ENCODE measurements around the gene DOCK11. TPM values are rescaled to one million over a fixed set of nuclear protein-coding genes. Genes with fewer than 3 reads are reported as not detected.

Gene DOCK11
- total RNA-seq, 1 experiment from 2014 or later = 13.1 TPM

- ChIA-PET CTCF (no interaction called here), POLR2A (no interaction called here)
- Mint-ChIP-seq H3K27me3 (ENCODE audit: low read depth) (no peaks in the 10 kb centered on the region), H3K4me1 (peaks cover 26% of the 10 kb centered on the region), H3K4me3 (no peak overlapping the region), H3K9me3 (peaks cover 4% of the 10 kb centered on the region; the same call in 1 of the 2 replicates), H3K36me3 (no peaks in the 10 kb centered on the region), H3K27ac (no peak overlapping the region)
- ATAC-seq (no peak), DNase-seq (ENCODE audit: low spot score) (no peak)
- TF ChIP-seq FOXJ3 (CRISPR knock-in tag; IDR thresholded peaks at IDR 0.05; ENCODE audit: borderline replicate concordance) (no peak), NFATC4 (CRISPR knock-in tag; IDR thresholded peaks at IDR 0.05) (no peak)
Measured at GRCh38 chrX:118525174-118525730, 29.6 kb downstream of the DOCK11 start.

GRCh38 chrX:118526149-118526548 lies 30.5 kb downstream of the DOCK11 start:
- TF ChIP-seq MXD4 (CRISPR knock-in tag; IDR thresholded peaks at IDR 0.05; ENCODE audit: borderline replicate concordance) (no peak), USF1 (CRISPR knock-in tag; IDR thresholded peaks at IDR 0.05) (no peak), FOXP1 (CRISPR knock-in tag; IDR thresholded peaks at IDR 0.05; ENCODE audit: borderline replicate concordance) (no peak), ZNF416 (CRISPR knock-in tag; IDR thresholded peaks at IDR 0.05) (no peak), ESRRA (CRISPR knock-in tag; IDR thresholded peaks at IDR 0.05; ENCODE audit: borderline replicate concordance) (no peak), NR1H2 (CRISPR knock-in tag; IDR thresholded peaks at IDR 0.05) (no peak), NFE2L1 (CRISPR knock-in tag; IDR thresholded peaks at IDR 0.05) (no peak), ZNF219 (CRISPR knock-in tag; IDR thresholded peaks at IDR 0.05; ENCODE audit: borderline replicate concordance) (no peak), KAT7 (CRISPR knock-in tag; IDR thresholded peaks at IDR 0.05; ENCODE audit: borderline replicate concordance) (no peak), FOXP4 (CRISPR knock-in tag; IDR thresholded peaks at IDR 0.05) (no peak), MLX (CRISPR knock-in tag; IDR thresholded peaks at IDR 0.05) (no peak)
- Mint-ChIP-seq H3K4me1 (peaks cover 26% of the 10 kb centered on the region), H3K4me3 (no peak overlapping the region), H3K9me3 (peaks cover 4% of the 10 kb centered on the region; the same call in 1 of the 2 replicates), H3K27me3 (ENCODE audit: low read depth) (no peaks in the 10 kb centered on the region), H3K36me3 (no peaks in the 10 kb centered on the region), H3K27ac (peak overlapping the region; percentile 83; the same call in 1 of the 2 replicates)
- ChIA-PET CTCF (interaction anchor here (1.0 kb wide), 1 partner anchor 76 kb away, joined by 3 read pairs; no protein-coding TSS in a partner anchor), POLR2A (no interaction called here)
- DNase-seq (ENCODE audit: low spot score) (no peak), ATAC-seq (no peak)

- H3K4me1 Mint-ChIP-seq = peaks cover 25% of the 10 kb centered on the region
- POLR2A ChIA-PET = no interaction called here
- H3K9me3 Mint-ChIP-seq = peaks cover 4% of the 10 kb centered on the region; the same call in 1 of the 2 replicates
- no peaks in the 10 kb centered on the region for H3K27me3 Mint-ChIP-seq (ENCODE audit: low read depth)
- no peaks in the 10 kb centered on the region; the same call in 1 of the 2 replicates for H3K36me3 Mint-ChIP-seq
- DNase-seq (ENCODE audit: low spot score) (no peak), ATAC-seq (peak; percentile 43; the same call in 1 of the 2 replicates)
- CTCF ChIA-PET = interaction anchor here (1.0 to 1.2 kb wide), 2 partner anchors 29 to 69 kb away, joined by 3 read pairs; no protein-coding TSS in a partner anchor
- no peak overlapping the region for H3K4me3 Mint-ChIP-seq
- H3K27ac Mint-ChIP-seq = no peak overlapping the region
- TF ChIP-seq SMAD4 (CRISPR knock-in tag; IDR thresholded peaks at IDR 0.05) (no peak), OVOL2 (CRISPR knock-in tag; IDR thresholded peaks at IDR 0.05; ENCODE audit: borderline replicate concordance) (no peak), JAZF1 (CRISPR knock-in tag; IDR thresholded peaks at IDR 0.05) (no peak), CBFB (CRISPR knock-in tag; IDR thresholded peaks at IDR 0.05; ENCODE audit: low read depth) (no peak), ETV6 (CRISPR knock-in tag; IDR thresholded peaks at IDR 0.05) (no peak), SP1 (CRISPR knock-in tag; conservative IDR thresholded peaks at IDR 0.05) (no peak), MXD4 (CRISPR knock-in tag; IDR thresholded peaks at IDR 0.05; ENCODE audit: borderline replicate concordance) (no peak), ZBTB43 (CRISPR knock-in tag; IDR thresholded peaks at IDR 0.05) (no peak), STAT6 (CRISPR knock-in tag; conservative IDR thresholded peaks at IDR 0.05; ENCODE audit: low read depth) (no peak), ZNF317 (CRISPR knock-in tag; IDR thresholded peaks at IDR 0.05; ENCODE audit: borderline replicate concordance, low read depth) (no peak), TEAD4 (CRISPR knock-in tag; IDR thresholded peaks at IDR 0.05) (no peak), ELF4 (CRISPR knock-in tag; IDR thresholded peaks at IDR 0.05; ENCODE audit: low read depth) (no peak), ZNF423 (CRISPR knock-in tag; IDR thresholded peaks at IDR 0.05) (no peak), NR2C2 (CRISPR knock-in tag; IDR thresholded peaks at IDR 0.05) (no peak)
Measured at GRCh38 chrX:118528071-118528737, 32.6 kb downstream of the DOCK11 start.
